Left ventricle myocardium superior (tissue), 1 donor: Measurements from ENCODE around the gene IFI44. TPM values are rescaled to one million over a fixed set of nuclear protein-coding genes. Genes with fewer than 3 reads are reported as not detected.

ENCODE experiments used
- ATAC-seq: fragments of 200-7000 bp; cut with Tn5 transposase; one replicate; pipeline ENCODE4 v1.9.1; 2020; ENCODE audit warnings: mild to moderate bottlenecking, moderate library complexity
- DNase-seq: peaks from one replicate; pipeline ENCODE4 v3.0.0-alpha.2; 2020
- intact Hi-C: fragments of 100-400 bp; cut with micrococcal nuclease; formaldehyde crosslinking; loops from one replicate; pipeline ENCODE4 v1.11.0; 2022
- total RNA-seq: library from RNA; stranded (reverse); fragmentation: NEBNext Ultra II Directional; extraction: Animal tissue kit (Norgen Biotek cat#: 25700); gene quantifications from one replicate; pipeline ENCODE4 v1.2.1, GENCODE V29; 2021
- donor health status: DM: no; HTN: yes; CAD: no; lungs with severe emphysema.

IFI44 gene
- total RNA-seq, 1 donor from 2014 or later: 8.0 TPM

DNA sequence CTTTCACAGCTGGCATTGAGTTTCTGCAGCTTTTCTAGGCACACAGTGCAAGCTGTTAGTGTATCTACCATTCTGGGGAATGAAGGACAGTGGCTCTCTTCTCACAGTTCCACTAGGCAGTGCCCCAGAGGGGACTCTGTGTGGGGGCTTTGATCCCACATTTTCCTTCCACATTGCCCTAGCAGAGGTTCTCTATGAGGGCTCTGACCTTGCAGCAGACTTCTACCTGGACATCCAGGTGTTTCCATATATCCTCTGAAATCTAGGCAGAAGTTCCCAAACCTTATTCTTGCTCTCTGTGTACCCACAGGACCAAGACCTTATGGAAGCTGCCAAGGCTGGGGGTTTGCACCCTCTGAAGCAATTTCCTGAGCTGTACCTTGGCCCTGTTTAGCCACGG, 2.4 kb upstream of the IFI44 start:
- DNase-seq (no peak), ATAC-seq (no peak)
- intact Hi-C loops: no loop called here

DNA sequence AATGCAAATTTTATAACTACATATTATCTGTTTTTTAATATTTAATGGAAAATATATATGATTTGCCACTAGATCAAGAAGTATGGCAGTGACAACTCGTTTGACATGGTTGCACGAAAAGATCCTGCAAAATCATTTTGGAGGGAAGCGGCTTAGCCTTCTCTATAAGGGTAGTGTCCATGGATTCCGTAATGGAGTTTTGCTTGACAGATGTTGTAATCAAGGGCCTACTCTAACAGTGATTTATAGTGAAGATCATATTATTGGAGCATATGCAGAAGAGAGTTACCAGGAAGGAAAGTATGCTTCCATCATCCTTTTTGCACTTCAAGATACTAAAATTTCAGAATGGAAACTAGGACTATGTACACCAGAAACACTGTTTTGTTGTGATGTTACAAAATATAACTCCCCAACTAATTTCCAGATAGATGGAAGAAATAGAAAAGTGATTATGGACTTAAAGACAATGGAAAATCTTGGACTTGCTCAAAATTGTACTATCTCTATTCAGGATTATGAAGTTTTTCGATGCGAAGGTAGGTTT, 556 bp downstream of the IFI44 start:
- intact Hi-C loops: no loop called here
- DNase-seq (no peak), ATAC-seq (peak; percentile 53)

DNA sequence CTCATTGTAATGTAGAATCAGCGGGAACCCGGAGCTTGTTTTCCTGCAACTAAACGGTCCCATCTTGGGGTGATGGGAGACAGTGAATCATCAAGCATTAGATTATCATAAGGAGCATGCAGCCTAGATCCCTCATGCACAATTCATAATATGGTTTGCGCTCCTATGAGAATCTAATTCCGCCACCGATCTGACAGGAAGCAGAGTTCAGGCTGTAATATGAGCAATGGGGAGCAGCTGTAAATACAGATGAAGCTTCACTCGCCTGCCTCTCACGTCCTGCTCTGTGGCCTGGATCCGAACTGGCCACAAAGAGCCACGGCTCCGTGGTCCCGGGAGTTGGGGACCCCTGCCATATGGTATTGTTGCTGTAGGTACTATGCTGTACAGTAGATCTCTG, 1.6 kb downstream of the IFI44 start:
- intact Hi-C loops: no loop called here
- DNase-seq (peak; percentile 29), ATAC-seq (peak; percentile 27)

DNA sequence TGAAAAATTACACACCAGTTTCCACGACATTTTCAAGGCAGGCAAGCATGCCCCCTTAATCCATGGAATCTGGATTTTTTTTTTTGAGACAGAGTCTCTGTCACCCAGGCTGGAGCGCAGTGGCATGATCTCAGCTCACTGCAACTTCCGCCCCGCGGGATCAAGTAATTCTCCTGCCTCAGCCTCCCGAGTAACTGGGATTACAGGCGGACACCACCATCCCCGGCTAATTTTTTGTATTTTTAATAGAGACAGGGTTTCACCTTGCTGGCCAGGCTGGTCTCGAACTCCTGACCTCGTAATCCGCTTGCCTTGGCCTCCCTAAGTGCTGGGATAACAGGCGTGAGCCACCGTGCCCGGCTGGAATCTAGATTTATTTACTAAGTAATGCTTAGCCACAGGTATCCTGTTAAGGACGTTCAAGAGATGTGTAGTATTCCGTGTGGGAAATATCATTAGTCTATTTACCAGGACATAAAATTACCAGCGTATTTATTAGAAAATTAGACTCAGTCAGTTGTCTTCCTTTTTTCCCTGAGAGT, 2.5 kb downstream of the IFI44 start:
- DNase-seq (no peak), ATAC-seq (no peak)
- intact Hi-C loops: no loop called here

DNA sequence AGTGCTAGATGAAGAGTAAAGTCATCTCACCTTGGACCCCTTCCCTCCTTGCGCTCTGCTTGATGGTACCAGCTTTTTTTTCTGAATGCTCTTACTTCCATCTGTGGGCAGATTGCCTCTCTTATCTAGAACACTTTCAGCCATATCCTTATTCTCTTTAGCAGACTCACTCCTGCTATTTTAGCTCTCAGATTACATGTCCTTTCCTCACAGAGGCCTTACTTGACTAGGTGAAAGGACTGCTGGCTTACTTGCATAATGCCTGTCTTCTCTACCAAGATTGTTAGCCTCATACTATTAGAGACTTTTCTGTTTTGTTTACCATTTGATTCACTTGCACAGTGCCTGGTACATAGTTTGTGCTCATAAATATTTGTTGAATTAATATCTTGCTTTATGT, 9.3 kb downstream of the IFI44 start:
- no peak for DNase-seq
- no peak for ATAC-seq
- intact Hi-C loops: no loop called here

DNA sequence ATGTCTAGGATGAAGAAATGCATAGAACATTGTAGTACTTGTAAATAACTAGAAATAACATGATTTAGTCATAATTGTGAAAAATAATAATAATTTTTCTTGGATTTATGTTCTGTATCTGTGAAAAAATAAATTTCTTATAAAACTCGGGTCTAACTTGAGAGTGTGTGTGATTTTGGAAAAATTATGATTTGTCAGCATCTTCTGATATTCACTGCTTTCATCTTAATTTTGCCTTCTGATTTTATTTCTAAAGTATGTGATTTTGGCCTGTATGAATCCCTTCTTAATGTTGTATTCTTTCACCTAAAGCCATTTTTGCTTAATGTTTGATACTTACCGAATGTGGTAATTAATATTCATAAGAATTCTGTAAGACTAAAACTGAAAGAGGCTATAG, 14.3 kb downstream of the IFI44 start:
- no peak for ATAC-seq
- no peak for DNase-seq
- intact Hi-C loops: no loop called here

DNA sequence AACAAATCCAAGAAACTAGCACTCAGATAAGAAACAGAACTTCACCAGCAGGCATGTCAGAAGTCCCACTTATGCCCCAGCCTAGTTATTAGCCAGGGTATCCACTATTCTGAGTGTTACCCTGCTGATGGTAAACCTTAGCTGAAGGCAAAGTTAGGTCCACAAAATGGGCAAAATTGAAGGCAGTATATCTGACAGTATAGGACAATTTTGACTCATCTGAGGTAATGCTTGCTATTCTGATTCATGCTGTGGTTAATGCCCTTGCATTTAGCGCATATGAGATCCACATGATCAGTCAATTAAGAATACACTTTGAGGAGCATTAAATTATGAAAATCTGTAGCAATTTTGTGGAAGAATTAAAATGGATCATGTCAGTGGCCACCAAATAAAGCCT, 15.1 kb downstream of the IFI44 start:
- DNase-seq: no peak
- ATAC-seq: no peak
- intact Hi-C loops: no loop called here

DNA sequence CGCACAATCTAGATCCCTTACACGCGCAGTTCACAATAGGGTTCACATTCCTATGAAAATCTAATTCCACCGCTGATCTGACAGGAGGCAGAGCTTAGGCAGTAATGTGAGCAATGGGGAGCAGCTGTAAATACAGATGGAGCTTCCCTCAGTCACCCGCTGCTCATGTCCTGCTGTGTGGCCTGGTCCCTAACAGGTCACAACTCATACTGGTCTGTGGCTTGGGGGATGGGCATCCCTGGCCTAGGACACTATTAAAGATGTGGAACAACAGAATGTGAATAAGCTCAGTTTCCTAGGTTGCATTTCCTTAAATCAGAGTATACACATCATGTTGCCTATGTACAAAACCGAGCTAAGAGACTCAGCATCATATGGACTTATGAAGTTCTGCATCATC, 16.2 kb downstream of the IFI44 start:
- no peak for DNase-seq
- intact Hi-C loops: no loop called here
- no peak for ATAC-seq

DNA sequence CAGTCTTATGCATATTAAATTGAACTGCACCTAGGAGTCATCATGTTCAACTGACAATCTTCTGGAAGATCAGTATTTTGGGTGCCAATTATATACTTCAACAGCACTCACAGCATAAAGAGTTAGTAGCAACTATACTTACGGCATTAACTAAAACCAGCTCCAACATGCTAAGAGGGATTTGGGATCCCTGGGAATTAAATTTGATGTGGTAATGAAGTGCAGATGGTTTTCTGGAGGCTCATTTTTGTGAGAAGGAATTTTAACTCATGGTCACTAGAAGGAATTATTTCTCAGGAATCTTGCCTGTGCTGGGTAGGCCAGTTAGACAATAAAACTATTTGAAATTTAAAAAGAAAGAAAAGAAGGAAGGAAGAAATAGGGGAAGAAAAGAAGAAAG, 18.3 kb downstream of the IFI44 start:
- no peak for ATAC-seq
- DNase-seq: no peak
- intact Hi-C loops: no loop called here

DNA sequence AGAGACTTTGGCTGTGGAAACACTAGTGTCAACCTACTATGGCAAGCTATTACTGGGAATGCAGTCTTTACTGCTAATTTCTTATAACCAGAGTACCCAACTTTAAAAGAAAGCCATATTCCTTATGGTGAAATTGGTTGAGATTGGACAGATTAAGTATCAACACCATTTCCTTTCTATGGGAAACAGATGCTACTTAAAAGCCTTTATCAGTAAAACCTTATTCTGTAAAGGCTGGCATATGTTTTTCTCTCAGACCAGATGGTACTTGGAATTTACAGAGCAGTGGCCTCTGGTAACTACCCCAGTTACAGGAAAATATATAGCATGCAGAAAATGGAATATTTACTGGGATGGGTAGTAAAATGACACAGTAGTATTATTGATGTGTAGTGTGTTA, 18.8 kb downstream of the IFI44 start:
- ATAC-seq (no peak), DNase-seq (no peak)
- intact Hi-C loops: no loop called here

DNA sequence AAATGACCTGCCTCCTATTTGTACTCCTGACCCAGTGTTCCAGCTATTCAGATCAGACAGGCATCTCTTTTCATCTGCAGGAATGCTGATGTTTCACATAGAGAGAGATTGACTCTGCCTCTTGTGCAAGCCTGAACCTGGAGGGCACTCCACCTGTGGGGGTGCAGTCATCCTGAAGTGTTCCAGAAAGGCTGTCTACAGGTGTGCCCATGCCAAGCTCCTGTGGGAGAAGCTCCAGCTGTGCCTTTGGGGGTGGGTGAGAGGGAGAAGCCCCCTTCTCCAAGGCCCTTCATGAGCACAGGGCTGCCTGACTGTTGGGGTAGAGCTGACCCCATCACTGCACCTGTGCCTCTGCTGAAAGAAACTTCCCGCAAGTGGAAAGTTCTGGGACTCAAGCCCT, 22.8 kb downstream of the IFI44 start:
- intact Hi-C loops: no loop called here
- no peak for ATAC-seq
- no peak for DNase-seq

DNA sequence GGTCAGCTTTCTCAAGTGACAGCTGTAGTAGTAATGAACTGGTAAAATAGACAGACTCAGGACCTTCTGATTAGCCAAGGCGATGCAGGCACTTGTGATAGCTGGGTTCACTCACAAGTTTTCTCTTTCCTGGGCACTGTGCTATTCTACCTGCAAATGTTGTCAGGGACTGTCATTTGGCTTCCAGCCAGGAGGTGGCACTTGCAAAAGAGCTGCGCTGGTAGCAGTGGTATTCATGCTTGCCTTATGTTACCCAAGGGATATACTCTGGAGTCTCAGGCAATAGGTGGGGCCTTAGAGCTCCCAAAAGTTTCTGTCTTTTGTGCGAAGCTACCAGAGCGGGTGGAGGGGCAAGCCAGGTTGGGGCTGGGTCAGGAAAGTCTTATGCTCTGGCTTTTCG, 23.5 kb downstream of the IFI44 start:
- intact Hi-C loops: no loop called here
- DNase-seq: no peak

DNA sequence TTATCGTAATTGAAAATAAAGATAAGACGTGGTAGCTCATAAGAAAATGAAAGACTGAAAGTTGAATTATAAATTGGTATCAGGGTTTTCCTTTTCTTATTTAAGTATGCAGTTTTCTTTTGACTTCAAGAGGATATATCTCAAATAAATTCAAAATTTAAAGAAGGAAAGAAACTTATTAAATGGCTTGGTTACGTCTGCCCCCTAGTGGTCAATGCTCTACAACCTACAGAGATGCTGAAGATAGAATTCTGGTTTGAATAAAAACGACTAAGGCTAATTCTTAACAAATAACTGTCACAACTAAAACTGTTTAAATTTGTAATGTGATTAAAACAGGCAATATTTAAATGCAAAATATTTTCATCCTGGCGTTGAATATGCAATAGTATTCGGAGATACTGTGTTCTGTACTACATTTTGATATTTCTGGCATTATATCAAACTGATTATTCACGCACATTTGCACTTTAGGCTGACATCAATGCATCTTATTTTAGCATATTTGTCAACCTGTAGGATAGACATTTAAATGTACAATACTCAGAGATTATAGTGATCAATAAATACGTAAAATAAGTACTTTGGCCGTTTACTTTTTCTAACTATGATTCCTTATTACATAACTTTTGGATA, 26.8 kb downstream of the IFI44 start:
- ATAC-seq (peak; percentile 37), DNase-seq (no peak)
- intact Hi-C loops: loop anchor here (5.0 kb wide), 2 partner anchors 64 to 534 kb away; no protein-coding TSS in a partner anchor

More for the DNA sequence above, 23.5 kb downstream of the IFI44 start:
- ATAC-seq: no peak

DNA sequence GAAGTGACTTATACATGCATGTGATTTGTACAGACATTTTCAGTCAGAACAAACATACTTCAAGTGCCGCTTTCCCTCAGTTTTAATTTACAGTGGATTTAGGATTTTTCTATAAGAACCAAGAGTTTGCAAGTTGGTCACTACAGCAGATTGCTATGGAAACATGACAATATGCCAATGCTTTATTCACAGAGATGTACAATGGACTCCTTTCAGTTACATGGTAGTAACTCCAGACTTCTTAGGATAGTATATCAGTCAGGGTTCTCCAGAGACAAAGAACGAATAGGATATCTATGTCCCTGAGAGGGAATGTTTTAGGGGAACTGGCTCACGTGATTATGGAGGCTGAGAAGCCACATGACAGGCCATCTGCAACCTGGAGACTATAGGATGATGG, 27.4 kb downstream of the IFI44 start:
- intact Hi-C loops: loop anchor here (5.0 kb wide), 2 partner anchors 65 to 535 kb away; no protein-coding TSS in a partner anchor
- ATAC-seq (no peak), DNase-seq (no peak)

DNA sequence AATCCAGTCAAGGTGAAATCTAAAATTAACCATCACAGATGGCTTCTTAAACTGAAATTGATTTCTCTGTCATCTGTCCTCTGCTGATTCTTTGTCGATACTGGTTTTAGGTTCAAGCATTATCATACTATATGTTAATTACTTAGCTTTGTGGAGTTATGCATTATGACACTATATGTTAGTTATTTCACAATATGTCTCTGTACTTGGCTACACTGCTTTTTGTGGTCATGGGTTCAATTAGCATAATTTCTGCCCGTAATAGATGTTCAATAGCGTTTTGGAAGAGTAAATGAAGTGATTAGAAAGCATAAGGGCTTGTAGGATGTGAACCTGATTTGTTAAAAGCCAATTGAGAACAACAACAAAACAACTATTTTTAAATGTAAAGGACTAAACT, 28.2 kb downstream of the IFI44 start:
- DNase-seq (no peak), ATAC-seq (no peak)
- intact Hi-C loops: loop anchor here (5.0 kb wide), 2 partner anchors 65 to 535 kb away; no protein-coding TSS in a partner anchor

DNA sequence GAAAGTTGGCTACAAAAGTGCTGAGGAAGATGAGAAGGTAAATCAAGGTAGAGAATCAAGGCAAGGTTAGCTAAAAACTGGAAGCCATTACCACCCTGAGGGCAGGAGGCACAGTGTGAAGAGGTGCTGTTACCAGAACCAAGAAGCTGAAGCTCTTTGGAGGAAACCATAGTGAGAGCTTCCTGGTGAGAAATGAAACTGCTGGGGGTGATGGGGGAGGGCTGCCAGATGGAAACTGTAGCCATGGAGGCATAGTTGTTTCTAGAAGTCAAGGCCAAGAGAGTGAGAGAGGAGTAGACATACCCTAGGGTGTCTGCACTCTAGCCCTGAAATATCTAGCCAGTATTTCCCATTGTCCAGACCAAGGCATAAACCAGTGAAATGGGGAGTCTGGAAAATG, 28.7 kb downstream of the IFI44 start:
- intact Hi-C loops: loop anchor here (5.0 kb wide), 2 partner anchors 66 to 536 kb away; no protein-coding TSS in a partner anchor
- DNase-seq (no peak), ATAC-seq (no peak)

DNA sequence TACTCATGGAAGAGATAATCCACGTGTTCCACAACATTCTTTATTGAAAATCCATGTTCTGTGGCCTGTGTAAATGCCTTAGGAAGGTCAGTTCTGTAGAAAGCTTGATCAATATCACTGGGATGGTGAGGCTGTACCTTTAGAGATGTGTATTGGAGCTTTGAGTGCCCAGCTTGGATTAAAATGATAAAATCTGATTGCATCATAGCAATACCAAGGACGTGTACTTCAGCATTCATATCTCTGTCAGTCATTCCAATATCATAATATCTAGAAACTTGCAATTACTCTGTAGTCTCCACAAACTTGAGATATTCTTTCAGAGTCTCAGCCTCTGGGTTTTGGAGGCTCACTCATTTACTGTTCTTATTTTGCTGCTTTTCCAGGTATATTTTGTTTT, 31.6 kb downstream of the IFI44 start:
- no peak for DNase-seq
- no peak for ATAC-seq
- intact Hi-C loops: no loop called here

DNA sequence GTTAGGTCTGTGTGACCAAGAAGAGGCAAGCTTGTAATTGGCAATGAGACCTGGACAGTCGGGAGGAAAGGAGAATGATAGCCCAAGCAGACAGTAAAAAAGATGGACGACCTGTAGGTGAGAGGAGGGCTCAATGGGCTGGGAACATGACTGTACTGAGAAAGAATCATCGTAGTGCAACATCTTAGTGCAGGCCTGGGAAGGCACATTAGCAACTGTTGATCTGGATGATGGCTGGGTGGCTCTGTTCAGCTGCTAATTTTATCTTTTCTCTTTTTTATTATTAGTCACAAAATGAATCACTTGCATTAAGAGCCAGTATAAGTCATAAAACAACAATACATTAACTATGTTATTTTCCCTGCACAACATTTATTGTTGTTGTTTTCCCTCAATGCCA, 32.9 kb downstream of the IFI44 start:
- DNase-seq (no peak), ATAC-seq (no peak)
- intact Hi-C loops: no loop called here

DNA sequence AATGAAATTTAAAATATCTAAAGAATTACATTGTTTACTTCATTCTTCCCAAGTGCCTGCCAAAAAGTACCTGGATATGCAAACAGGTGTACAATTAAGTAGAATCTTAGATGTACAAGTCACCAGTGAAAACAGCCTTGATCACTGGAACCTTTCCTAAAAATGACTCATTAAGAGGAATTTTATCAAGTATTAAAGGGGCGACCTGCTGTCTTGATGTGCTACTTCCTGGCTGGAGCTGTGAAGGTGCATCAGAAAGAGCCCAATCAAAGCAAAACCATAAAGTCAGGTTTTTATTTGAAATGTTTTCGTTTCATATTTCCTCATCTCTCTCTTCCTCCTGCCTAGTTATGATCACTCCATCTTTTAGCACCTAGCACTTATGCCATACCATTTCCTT, 33.4 kb downstream of the IFI44 start:
- intact Hi-C loops: no loop called here
- no peak for DNase-seq
- no peak for ATAC-seq

DNA sequence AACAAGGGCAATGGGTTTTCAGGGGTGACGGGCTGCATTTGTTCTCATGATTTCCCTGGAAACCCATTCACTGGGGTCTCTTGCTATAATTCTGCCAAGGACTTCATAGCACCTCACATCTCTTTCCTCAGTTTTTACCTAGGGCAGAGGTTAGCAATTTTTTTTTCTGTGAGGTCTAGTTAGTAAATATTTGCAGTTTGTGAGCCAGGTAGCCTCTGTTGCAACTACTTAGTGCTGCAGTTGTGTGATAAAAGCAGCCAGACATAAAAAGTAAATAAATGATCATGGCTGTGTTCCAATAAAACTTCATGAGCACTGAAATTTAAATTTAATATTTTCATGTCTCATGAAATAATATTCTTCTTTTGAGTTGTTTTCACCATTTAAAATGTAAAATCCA, 37.7 kb downstream of the IFI44 start:
- no peak for ATAC-seq
- DNase-seq: no peak
- intact Hi-C loops: no loop called here

DNA sequence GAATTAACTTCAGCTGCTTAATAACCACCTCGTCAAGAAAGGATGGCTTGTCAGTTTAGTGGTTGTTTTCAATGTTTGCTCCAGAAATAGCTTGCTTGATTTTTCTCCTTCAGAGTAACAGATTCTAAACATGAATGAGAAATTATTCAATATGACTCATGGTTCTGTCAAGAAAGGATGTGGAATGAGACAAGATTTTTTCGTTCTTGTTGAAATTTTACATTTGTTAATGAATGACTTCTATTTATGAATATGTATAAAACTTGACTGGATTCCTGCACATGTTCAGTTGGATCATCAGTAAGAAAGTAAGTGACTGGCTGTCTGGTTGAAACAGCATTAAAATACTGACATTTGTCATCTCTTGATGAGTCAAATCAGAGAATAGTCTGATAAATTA, 38.3 kb downstream of the IFI44 start:
- intact Hi-C loops: no loop called here
- DNase-seq (no peak), ATAC-seq (no peak)
